GM12892 (cell line): ENCODE measurements around the gene KIF18B.

Source experiments
- POLR2A ChIP-seq: IDR thresholded peaks from 2 replicates; pipeline ENCODE4 v1.6.1; 2011; ENCODE audit warnings: low read depth, low read length, control low read depth
- POLR2AphosphoS5 ChIP-seq: IDR thresholded peaks from 2 replicates; pipeline ENCODE4 v1.6.1; 2011; ENCODE audit warnings: low read depth, low read length, control low read depth
- TAF1 ChIP-seq: IDR thresholded peaks from 2 replicates; pipeline ENCODE4 v1.6.1; 2011; ENCODE audit warnings: low read depth, mild to moderate bottlenecking, control low read depth, low read length, borderline replicate concordance

DNA sequence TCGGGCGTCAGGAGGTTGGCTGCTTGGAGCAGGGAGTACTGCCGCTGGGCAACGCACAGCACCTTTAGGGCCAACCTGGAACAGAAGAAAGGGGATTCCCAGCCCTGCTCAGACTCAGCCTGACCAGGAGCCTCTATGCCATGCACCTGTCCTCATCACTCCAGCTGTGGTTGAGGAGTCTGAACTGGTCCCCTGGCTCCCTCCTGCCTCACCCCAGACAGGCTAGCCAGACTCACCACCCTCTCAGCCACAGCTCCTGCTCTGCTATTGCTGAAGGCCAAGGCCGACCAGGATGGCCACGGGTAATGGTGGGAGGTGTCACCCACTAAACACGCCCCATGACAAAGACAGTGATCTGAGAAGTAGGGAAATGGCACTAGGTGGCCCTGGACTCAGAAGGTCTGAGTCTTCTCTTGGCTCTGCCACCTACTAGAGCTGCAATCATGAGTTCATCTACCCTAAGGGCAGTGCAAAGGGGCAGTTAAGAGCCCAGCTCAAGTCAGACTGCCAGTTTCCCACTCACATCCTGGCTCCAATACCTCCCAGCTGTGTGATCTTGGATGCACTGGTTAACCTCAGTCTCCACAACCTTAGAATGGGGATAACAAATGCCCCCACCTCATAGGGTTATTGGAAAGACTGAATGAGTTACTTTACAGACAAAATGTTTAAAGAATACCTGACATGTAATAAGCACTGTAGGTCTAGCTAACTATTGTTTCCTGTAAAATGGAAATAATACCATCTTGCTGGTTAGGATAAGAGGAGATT, 18.4 kb downstream of the KIF18B start:
- TF ChIP-seq POLR2A (no peak), TAF1 (no peak), POLR2AphosphoS5 (no peak)
